ENCODE data around the gene DCUN1D2. TPM values are rescaled to one million over a fixed set of nuclear protein-coding genes. Genes with fewer than 3 reads are reported as not detected.

Gene DCUN1D2
- total RNA-seq, 1 donor = 8.3 TPM

- H3K4me3 ChIP-seq (ENCODE audit: low read depth, low read length) = peak overlapping the region; percentile 66
- no peak for TF ChIP-seq CTCF (IDR thresholded peaks at IDR 0.05; ENCODE audit: insufficient read depth, low read length)
- peak; percentile 79 for DNase-seq (ENCODE audit: low read depth)
These were observed 41.4 kb downstream of the DCUN1D2 start for GRCh38 chr13:113448885-113449692.

- peak overlapping the region; percentile 54 for H3K4me3 ChIP-seq (ENCODE audit: low read depth, low read length)
- no peak for DNase-seq (ENCODE audit: low read depth)
These were observed 42.0 kb downstream of the DCUN1D2 start for GRCh38 chr13:113448545-113448884.

GRCh38 chr13:113447596-113447995, 42.9 kb downstream of the DCUN1D2 start:
- TF ChIP-seq CTCF (IDR thresholded peaks at IDR 0.05; ENCODE audit: insufficient read depth, low read length) = no peak
- no peak overlapping the region for H3K4me3 ChIP-seq (ENCODE audit: low read depth, low read length)

More at GRCh38 chr13:113448545-113448884, 42.0 kb downstream of the DCUN1D2 start:
- TF ChIP-seq CTCF (IDR thresholded peaks at IDR 0.05; ENCODE audit: insufficient read depth, low read length) = no peak

GRCh38 chr13:113446488-113446854, 44.0 kb downstream of the DCUN1D2 start:
- TF ChIP-seq CTCF (IDR thresholded peaks at IDR 0.05; ENCODE audit: insufficient read depth, low read length) = no peak
- no peak overlapping the region for H3K4me3 ChIP-seq (ENCODE audit: low read depth, low read length)
- no peak for DNase-seq (ENCODE audit: low read depth)

More at GRCh38 chr13:113447596-113447995, 42.9 kb downstream of the DCUN1D2 start:
- no peak for DNase-seq (ENCODE audit: low read depth)

- TF ChIP-seq CTCF (IDR thresholded peaks at IDR 0.05; ENCODE audit: insufficient read depth, low read length) = no peak
- no peak overlapping the region for H3K4me3 ChIP-seq (ENCODE audit: low read depth, low read length)
- no peak for DNase-seq (ENCODE audit: low read depth)
These were observed 44.6 kb downstream of the DCUN1D2 start for GRCh38 chr13:113445791-113446487.

GRCh38 chr13:113443991-113444390, 46.5 kb downstream of the DCUN1D2 start:
- no peak for DNase-seq (ENCODE audit: low read depth)
- TF ChIP-seq CTCF (IDR thresholded peaks at IDR 0.05; ENCODE audit: insufficient read depth, low read length) = no peak

More at GRCh38 chr13:113443991-113444390, 46.5 kb downstream of the DCUN1D2 start:
- no peak overlapping the region for H3K4me3 ChIP-seq (ENCODE audit: low read depth, low read length)

Measured in fibroblast of the aortic adventitia (primary cell).